GM12801 (cell line): Measurements from ENCODE around the gene CD48.

Experiments used
- TF ChIP-seq, protein P1 (sequence below): IDR thresholded peaks from one replicate; pipeline ENCODE4 v1.5.1; 2011; ENCODE audit warnings: control low read depth; ENCODE audit not compliant: insufficient read length; ENCODE audit errors: extremely low read depth

Gene CD48

DNA sequence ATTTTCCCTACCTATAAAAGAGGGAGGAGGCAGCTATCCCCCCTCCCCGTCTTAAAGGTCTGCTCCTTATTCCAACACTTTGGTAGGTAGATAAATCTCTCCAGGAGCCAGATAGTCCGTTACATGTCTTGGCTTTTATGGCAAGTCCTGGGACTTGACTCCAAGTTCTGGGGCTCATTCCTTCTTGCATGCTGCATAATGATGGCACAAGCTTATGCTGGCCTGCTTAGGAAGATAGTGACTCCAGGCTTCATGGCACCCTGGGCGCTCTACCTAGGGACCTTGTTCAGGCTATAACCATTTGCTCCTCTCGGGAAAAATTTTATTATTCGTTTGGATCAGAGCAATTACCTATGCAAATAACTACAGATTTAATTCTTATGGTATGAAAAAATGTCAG is 68.5 kb downstream of the CD48 start:
- TF ChIP-seq, protein P1, sequence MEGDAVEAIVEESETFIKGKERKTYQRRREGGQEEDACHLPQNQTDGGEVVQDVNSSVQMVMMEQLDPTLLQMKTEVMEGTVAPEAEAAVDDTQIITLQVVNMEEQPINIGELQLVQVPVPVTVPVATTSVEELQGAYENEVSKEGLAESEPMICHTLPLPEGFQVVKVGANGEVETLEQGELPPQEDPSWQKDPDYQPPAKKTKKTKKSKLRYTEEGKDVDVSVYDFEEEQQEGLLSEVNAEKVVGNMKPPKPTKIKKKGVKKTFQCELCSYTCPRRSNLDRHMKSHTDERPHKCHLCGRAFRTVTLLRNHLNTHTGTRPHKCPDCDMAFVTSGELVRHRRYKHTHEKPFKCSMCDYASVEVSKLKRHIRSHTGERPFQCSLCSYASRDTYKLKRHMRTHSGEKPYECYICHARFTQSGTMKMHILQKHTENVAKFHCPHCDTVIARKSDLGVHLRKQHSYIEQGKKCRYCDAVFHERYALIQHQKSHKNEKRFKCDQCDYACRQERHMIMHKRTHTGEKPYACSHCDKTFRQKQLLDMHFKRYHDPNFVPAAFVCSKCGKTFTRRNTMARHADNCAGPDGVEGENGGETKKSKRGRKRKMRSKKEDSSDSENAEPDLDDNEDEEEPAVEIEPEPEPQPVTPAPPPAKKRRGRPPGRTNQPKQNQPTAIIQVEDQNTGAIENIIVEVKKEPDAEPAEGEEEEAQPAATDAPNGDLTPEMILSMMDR, result no peak

- TF ChIP-seq, protein P1, result no peak
These were observed 69.4 kb downstream of the CD48 start for GRCh38 chr1:160642281-160642644.

- TF ChIP-seq, protein P1, result no peak
These were observed 70.0 kb downstream of the CD48 start for GRCh38 chr1:160641323-160642280.

- TF ChIP-seq, protein P1, result no peak
These were observed 71.1 kb downstream of the CD48 start for GRCh38 chr1:160640359-160641123.

- TF ChIP-seq, protein P1, result no peak
These were observed 72.0 kb downstream of the CD48 start for GRCh38 chr1:160639652-160640051.

- TF ChIP-seq, protein P1, result no peak
These were observed 72.7 kb downstream of the CD48 start for GRCh38 chr1:160638926-160639325.

GRCh38 chr1:160638540-160638857 is 73.1 kb downstream of the CD48 start:
- TF ChIP-seq, protein P1, result no peak
